Lower lobe of right lung (tissue), 2 donors: ENCODE data around the gene ACKR2. TPM values are rescaled to one million over a fixed set of nuclear protein-coding genes. Genes with fewer than 3 reads are reported as not detected.

Source experiments
- ATAC-seq, 2 donors: fragments of 200-7000 bp; cut with Tn5 transposase; one replicate each; pipeline ENCODE4 v1.9.1; 2020 to 2022; ENCODE audit warnings: mild to moderate bottlenecking in 2 of 2, moderate library complexity in 2 of 2
- DNase-seq: peaks from one replicate; pipeline ENCODE4 v3.0.0-alpha.2; 2020
- H3K27ac ChIP-seq: fragments of 200-600 bp; one replicate; pipeline ENCODE4 v1.8.0; 2022
- H3K27me3 ChIP-seq: fragments of 200-600 bp; one replicate; pipeline ENCODE4 v1.8.0; 2022; ENCODE audit warnings: low read depth
- H3K36me3 ChIP-seq: fragments of 200-600 bp; one replicate; pipeline ENCODE4 v1.8.0; 2022; ENCODE audit warnings: mild to moderate bottlenecking
- H3K4me1 ChIP-seq: fragments of 200-600 bp; one replicate; pipeline ENCODE4 v1.8.0; 2022
- H3K4me3 ChIP-seq: fragments of 200-600 bp; one replicate; pipeline ENCODE4 v1.8.0; 2022; ENCODE audit warnings: mild to moderate bottlenecking
- H3K9me3 ChIP-seq: fragments of 200-600 bp; one replicate; pipeline ENCODE4 v1.8.0; 2022
- intact Hi-C: fragments of 100-400 bp; cut with DNase I; formaldehyde crosslinking; loops from one replicate; pipeline ENCODE4 v1.11.0; 2022
- total RNA-seq: library from RNA; stranded (reverse); fragmentation: NEBNext Ultra II Directional; extraction: Animal tissue kit (Norgen Biotek cat#: 25700); gene quantifications from one replicate; pipeline ENCODE4 v1.2.1, GENCODE V29; 2021
- TF ChIP-seq, protein P1 (sequence below): fragments of 200-600 bp; IDR thresholded peaks from one replicate; pipeline ENCODE4 v1.8.0; 2022; ENCODE audit warnings: antibody characterized with exemption, mild to moderate bottlenecking
- donor health status: DM: no; HTN: yes; CAD: no; lungs with severe emphysema.

ACKR2 gene
- total RNA-seq, 1 donor from 2014 or later: 5.3 TPM

DNA sequence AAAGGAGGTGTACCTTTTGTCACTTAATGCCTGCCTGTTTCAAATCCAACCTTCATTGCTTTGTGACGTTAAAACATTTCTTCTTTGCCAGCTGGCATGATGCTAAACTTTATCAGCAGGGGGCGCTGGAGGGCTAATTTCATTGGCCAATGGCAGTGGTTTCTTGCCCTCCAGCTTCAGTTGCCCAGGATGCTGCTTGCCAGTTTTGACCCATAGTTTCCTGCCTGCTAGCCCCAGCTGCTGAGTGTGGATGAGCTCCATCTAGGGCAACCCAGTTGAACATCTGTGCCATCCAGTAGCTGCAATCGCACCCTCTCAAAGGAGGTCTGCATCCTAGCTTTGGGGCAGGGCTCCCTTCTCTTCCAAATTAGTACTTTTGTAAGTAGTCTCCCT lies 22.1 kb downstream of the ACKR2 start:
- no peak overlapping the region for H3K4me3 ChIP-seq
- no peaks in the 10 kb centered on the region for H3K9me3 ChIP-seq
- DNase-seq (peak; percentile 69), ATAC-seq (peak; percentile 72 to 84)
- intact Hi-C loops: no loop called here
- TF ChIP-seq, protein P1, sequence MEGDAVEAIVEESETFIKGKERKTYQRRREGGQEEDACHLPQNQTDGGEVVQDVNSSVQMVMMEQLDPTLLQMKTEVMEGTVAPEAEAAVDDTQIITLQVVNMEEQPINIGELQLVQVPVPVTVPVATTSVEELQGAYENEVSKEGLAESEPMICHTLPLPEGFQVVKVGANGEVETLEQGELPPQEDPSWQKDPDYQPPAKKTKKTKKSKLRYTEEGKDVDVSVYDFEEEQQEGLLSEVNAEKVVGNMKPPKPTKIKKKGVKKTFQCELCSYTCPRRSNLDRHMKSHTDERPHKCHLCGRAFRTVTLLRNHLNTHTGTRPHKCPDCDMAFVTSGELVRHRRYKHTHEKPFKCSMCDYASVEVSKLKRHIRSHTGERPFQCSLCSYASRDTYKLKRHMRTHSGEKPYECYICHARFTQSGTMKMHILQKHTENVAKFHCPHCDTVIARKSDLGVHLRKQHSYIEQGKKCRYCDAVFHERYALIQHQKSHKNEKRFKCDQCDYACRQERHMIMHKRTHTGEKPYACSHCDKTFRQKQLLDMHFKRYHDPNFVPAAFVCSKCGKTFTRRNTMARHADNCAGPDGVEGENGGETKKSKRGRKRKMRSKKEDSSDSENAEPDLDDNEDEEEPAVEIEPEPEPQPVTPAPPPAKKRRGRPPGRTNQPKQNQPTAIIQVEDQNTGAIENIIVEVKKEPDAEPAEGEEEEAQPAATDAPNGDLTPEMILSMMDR: peak; percentile 83
- no peak overlapping the region for H3K27ac ChIP-seq
- peaks cover 5% of the 10 kb centered on the region for H3K27me3 ChIP-seq
- peaks cover 11% of the 10 kb centered on the region for H3K4me1 ChIP-seq
- H3K36me3 ChIP-seq: no peaks in the 10 kb centered on the region

DNA sequence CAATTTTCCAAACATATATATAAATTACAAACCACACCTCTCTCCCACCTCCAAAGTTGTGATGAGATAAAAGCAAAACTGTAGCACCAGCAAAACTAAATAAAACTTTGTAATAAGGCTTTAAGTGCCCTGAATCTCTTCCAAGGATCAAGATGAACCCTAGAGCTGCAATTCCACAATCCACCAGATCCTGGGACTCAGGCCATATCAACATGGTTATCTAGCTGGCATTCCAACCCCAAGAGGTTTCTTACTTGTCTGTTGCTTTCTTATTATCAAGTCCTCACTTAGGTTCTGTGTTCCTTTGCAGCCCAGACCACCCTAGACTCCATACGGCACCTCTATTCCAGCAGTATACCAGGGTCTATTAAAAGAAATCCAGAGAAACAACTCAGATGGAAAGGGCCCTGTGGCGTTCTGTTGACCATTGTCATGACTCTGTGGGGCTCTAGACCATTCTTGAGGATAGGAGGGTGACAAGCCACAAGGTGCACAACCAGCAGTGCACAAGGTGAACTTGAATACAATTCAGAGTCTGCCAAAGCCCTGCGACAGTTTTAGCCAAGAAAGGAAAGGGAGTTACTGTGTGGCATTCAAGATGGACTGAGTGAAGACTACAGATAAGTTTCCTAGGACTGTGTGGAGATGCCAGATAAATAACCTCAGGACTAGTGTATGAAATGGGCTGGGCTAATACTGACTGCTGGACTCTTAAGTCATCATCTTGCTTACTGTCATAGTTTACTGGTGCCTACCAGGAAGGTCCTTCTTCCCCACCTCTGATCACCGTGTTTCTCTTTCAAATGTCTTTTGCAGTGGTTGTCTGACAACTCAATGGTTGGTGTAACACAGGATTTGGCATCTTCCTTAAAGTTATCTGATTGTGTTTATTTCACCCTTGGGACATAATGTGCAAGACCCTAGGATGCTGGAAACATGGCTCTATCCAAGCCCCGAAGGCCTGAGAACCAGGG lies 27.2 kb downstream of the ACKR2 start:
- TF ChIP-seq, protein P1: no peak
- H3K4me3 ChIP-seq: no peak overlapping the region
- no peak for ATAC-seq
- intact Hi-C loops: no loop called here
- no peaks in the 10 kb centered on the region for H3K36me3 ChIP-seq
- peaks cover 2% of the 10 kb centered on the region for H3K4me1 ChIP-seq
- H3K27me3 ChIP-seq: no peaks in the 10 kb centered on the region
- no peak for DNase-seq
- H3K27ac ChIP-seq: no peak overlapping the region
- no peaks in the 10 kb centered on the region for H3K9me3 ChIP-seq

DNA sequence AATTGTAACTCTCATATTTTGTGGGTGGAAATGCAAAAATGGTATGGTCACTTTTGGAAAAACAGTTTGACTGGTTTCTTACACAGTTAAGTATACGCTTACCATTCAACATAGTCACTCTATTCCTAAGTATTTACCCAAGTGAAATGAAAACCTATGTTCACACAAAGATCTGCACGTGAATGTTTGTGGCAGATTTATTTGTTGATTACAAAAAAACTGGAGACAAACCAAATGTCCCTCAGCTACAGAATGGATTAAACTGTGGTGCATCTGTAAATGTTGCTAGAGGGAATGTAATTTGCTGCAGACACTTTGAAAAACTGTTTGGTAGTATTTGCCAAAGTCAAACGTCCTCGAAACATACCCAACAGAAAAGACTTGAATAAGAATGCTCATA lies 29.3 kb downstream of the ACKR2 start:
- intact Hi-C loops: no loop called here
- TF ChIP-seq, protein P1: no peak
- no peak for DNase-seq

DNA sequence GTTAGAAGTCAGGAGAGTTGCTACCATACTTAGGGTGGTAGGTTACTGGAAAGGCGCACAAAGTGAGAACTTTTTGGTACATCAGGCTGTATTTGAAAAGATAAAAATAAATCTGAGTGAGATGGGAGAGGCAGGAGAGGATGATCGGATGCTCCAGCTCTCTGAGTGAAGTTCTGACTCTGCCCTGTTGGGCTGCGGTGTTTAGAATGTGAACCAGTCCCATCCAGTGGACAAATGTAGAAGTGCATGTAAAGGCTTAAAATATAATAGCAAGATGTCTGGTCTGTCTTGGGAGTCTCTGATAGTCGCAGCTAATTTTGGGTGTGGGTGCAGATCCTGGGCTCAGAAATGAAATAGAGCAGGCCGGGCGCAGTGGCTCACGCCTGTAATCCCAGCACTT lies 30.4 kb downstream of the ACKR2 start:
- Histone ChIP-seq H3K27ac (no peak overlapping the region), H3K9me3 (no peaks in the 10 kb centered on the region), H3K4me1 (peaks cover 6% of the 10 kb centered on the region), H3K4me3 (no peak overlapping the region), H3K27me3 (no peaks in the 10 kb centered on the region), H3K36me3 (no peaks in the 10 kb centered on the region)
- DNase-seq: no peak
- peak; percentile 82 to 85 for ATAC-seq
- TF ChIP-seq, protein P1: peak; percentile 66
- intact Hi-C loops: no loop called here

More for the DNA sequence above, 29.3 kb downstream of the ACKR2 start:
- Histone ChIP-seq H3K27me3 (no peaks in the 10 kb centered on the region), H3K9me3 (no peaks in the 10 kb centered on the region), H3K4me1 (peaks cover 6% of the 10 kb centered on the region), H3K4me3 (no peak overlapping the region), H3K36me3 (no peaks in the 10 kb centered on the region), H3K27ac (no peak overlapping the region)
- ATAC-seq: no peak

- no peak for DNase-seq
- H3K36me3 ChIP-seq: no peaks in the 10 kb centered on the region
- H3K9me3 ChIP-seq: no peaks in the 10 kb centered on the region
- H3K27me3 ChIP-seq: no peaks in the 10 kb centered on the region
- intact Hi-C loops: no loop called here
- ATAC-seq: no peak
- H3K4me3 ChIP-seq: no peak overlapping the region
- H3K4me1 ChIP-seq: peaks cover 15% of the 10 kb centered on the region
- H3K27ac ChIP-seq: no peak overlapping the region
- TF ChIP-seq, protein P1: no peak
These were observed 32.1 kb downstream of the ACKR2 start for GRCh38 chr3:42841332-42841731.
